Upper lobe of right lung (tissue), 1 donor: Measurements from ENCODE around the gene CAAP1. TPM values are rescaled to one million over a fixed set of nuclear protein-coding genes. Genes with fewer than 3 reads are reported as not detected.

Experiments
- ATAC-seq: fragments of 200-7000 bp; cut with Tn5 transposase; one replicate; pipeline ENCODE4 v1.9.1; 2020; ENCODE audit warnings: mild to moderate bottlenecking, moderate library complexity
- DNase-seq: peaks from one replicate; pipeline ENCODE4 v3.0.0-alpha.2; 2020
- H3K27ac ChIP-seq: fragments of 200-600 bp; one replicate; pipeline ENCODE4 v1.8.0; 2022
- H3K27me3 ChIP-seq: fragments of 200-600 bp; one replicate; pipeline ENCODE4 v1.8.0; 2022; ENCODE audit warnings: mild to moderate bottlenecking
- H3K36me3 ChIP-seq: fragments of 200-600 bp; one replicate; pipeline ENCODE4 v1.8.0; 2022
- H3K4me1 ChIP-seq: fragments of 200-600 bp; one replicate; pipeline ENCODE4 v1.8.0; 2022
- H3K4me3 ChIP-seq: fragments of 200-600 bp; one replicate; pipeline ENCODE4 v1.8.0; 2022; ENCODE audit warnings: mild to moderate bottlenecking
- H3K9me3 ChIP-seq: fragments of 200-600 bp; one replicate; pipeline ENCODE4 v1.8.0; 2022
- CTCF ChIP-seq: fragments of 200-600 bp; IDR thresholded peaks from one replicate; pipeline ENCODE4 v1.8.0; 2022; ENCODE audit warnings: antibody characterized with exemption
- intact Hi-C: fragments of 100-400 bp; cut with DNase I; formaldehyde crosslinking; loops from one replicate; pipeline ENCODE4 v1.11.0; 2022
- total RNA-seq: library from RNA; stranded (reverse); fragmentation: NEBNext Ultra II Directional; extraction: Animal tissue kit (Norgen Biotek cat#: 25700); gene quantifications from one replicate; pipeline ENCODE4 v1.2.1, GENCODE V29; 2021
- donor health status: DM: no; HTN: yes; CAD: no; lungs with severe emphysema.

The CAAP1 gene
- total RNA-seq, 1 donor from 2014 or later = 11.6 TPM

GRCh38 chr9:26802921-26803320 is 89.7 kb downstream of the CAAP1 start:
- no peak for TF ChIP-seq CTCF
- H3K27ac ChIP-seq = no peak overlapping the region
- no peaks in the 10 kb centered on the region for H3K4me1 ChIP-seq
- intact Hi-C loops = no loop called here
- ATAC-seq (no peak), DNase-seq (no peak)
- no peak overlapping the region for H3K4me3 ChIP-seq
- no peaks in the 10 kb centered on the region for H3K36me3 ChIP-seq
- no peaks in the 10 kb centered on the region for H3K9me3 ChIP-seq
- no peaks in the 10 kb centered on the region for H3K27me3 ChIP-seq

GRCh38 chr9:26801772-26802171 is 90.8 kb downstream of the CAAP1 start:
- no peaks in the 10 kb centered on the region for H3K27me3 ChIP-seq
- no peaks in the 10 kb centered on the region for H3K36me3 ChIP-seq
- no peaks in the 10 kb centered on the region for H3K9me3 ChIP-seq
- no peaks in the 10 kb centered on the region for H3K4me1 ChIP-seq
- ATAC-seq = no peak
- intact Hi-C loops = no loop called here
- no peak for DNase-seq
- H3K27ac ChIP-seq = no peak overlapping the region
- TF ChIP-seq CTCF = no peak
- no peak overlapping the region for H3K4me3 ChIP-seq

GRCh38 chr9:26800322-26800721 is 92.3 kb downstream of the CAAP1 start:
- H3K9me3 ChIP-seq = no peaks in the 10 kb centered on the region
- H3K27ac ChIP-seq = no peak overlapping the region
- H3K4me1 ChIP-seq = no peaks in the 10 kb centered on the region
- TF ChIP-seq CTCF = no peak
- ATAC-seq (no peak), DNase-seq (no peak)
- H3K4me3 ChIP-seq = no peak overlapping the region
- intact Hi-C loops = no loop called here
- no peaks in the 10 kb centered on the region for H3K27me3 ChIP-seq
- H3K36me3 ChIP-seq = no peaks in the 10 kb centered on the region

GRCh38 chr9:26791274-26791673 is 101.3 kb downstream of the CAAP1 start:
- no peaks in the 10 kb centered on the region for H3K27me3 ChIP-seq
- ATAC-seq (no peak), DNase-seq (no peak)
- intact Hi-C loops = no loop called here
- peaks cover 4% of the 10 kb centered on the region for H3K9me3 ChIP-seq
- H3K27ac ChIP-seq = no peak overlapping the region
- no peak for TF ChIP-seq CTCF
- H3K4me1 ChIP-seq = no peaks in the 10 kb centered on the region
- H3K36me3 ChIP-seq = no peaks in the 10 kb centered on the region
- no peak overlapping the region for H3K4me3 ChIP-seq

Other genes with a start within 250 kb of the CAAP1 start
- 22.1 TPM for gene PLAA, start 54.4 kb upstream of the CAAP1 start, total RNA-seq
- 11.6 TPM for gene IFT74, start 63.6 kb upstream of the CAAP1 start, total RNA-seq
- 0.64 TPM for gene LRRC19, start 112.9 kb upstream of the CAAP1 start, total RNA-seq
- 65.6 TPM for gene TEK, start 216.4 kb upstream of the CAAP1 start, total RNA-seq